H9 (cell line): ENCODE results near the gene HOXD4. TPM values are rescaled to one million over a fixed set of nuclear protein-coding genes. Genes with fewer than 3 reads are reported as not detected.

ENCODE experiments used
- DNase-seq: peaks from one replicate; pipeline ENCODE4 v3.0.0-alpha.2; 2017
- H2AFZ ChIP-seq: one replicate; pipeline ENCODE4 v1.6.1; 2013; ENCODE audit warnings: mild to moderate bottlenecking, low read length, control low read depth, moderate library complexity
- H2AK5ac ChIP-seq: 2 replicates; pipeline ENCODE4 v1.6.1; 2013; ENCODE audit warnings: low read length, control low read depth, mixed read lengths; ENCODE audit not compliant: insufficient read length
- H2BK120ac ChIP-seq: one replicate; pipeline ENCODE4 v1.6.1; 2013; ENCODE audit warnings: low read depth, mild to moderate bottlenecking, low read length, control low read depth, inconsistent platforms; ENCODE audit not compliant: poor library complexity, severe bottlenecking
- H2BK12ac ChIP-seq: 2 replicates; pipeline ENCODE4 v1.6.1; 2013; ENCODE audit warnings: low read length, control low read depth, mixed read lengths, low read depth; ENCODE audit not compliant: insufficient read length
- H2BK15ac ChIP-seq: 2 replicates; pipeline ENCODE4 v1.6.1; 2013; ENCODE audit warnings: low read depth, low read length, control low read depth
- H2BK20ac ChIP-seq: one replicate; pipeline ENCODE4 v1.6.1; 2013; ENCODE audit warnings: low read depth, mild to moderate bottlenecking, low read length, control low read depth, inconsistent platforms; ENCODE audit not compliant: poor library complexity, severe bottlenecking
- H2BK5ac ChIP-seq: 2 replicates; pipeline ENCODE4 v1.6.1; 2013; ENCODE audit warnings: low read length, control low read depth, mixed read lengths; ENCODE audit not compliant: insufficient read length
- H3K14ac ChIP-seq: 2 replicates; pipeline ENCODE4 v1.6.1; 2013; ENCODE audit warnings: low read length, control low read depth; ENCODE audit not compliant: insufficient read depth
- H3K18ac ChIP-seq: 2 replicates; pipeline ENCODE4 v1.6.1; 2013; ENCODE audit warnings: low read depth, mild to moderate bottlenecking, mixed read lengths, low read length, control low read depth; ENCODE audit not compliant: insufficient read length
- H3K23ac ChIP-seq: 2 replicates; pipeline ENCODE4 v1.6.1; 2013; ENCODE audit warnings: low read length, control low read depth, mixed read lengths, low read depth; ENCODE audit not compliant: insufficient read length
- H3K23me2 ChIP-seq: 2 replicates; pipeline ENCODE4 v1.6.1; 2013; ENCODE audit warnings: low read depth, mild to moderate bottlenecking, mixed read lengths, low read length, control low read depth; ENCODE audit not compliant: insufficient read length, poor library complexity, severe bottlenecking
- H3K27ac ChIP-seq: 2 replicates; pipeline ENCODE4 v1.5.1; 2013; ENCODE audit warnings: low read length, control low read depth, mixed read lengths, low read depth; ENCODE audit not compliant: insufficient read length
- H3K27me3 ChIP-seq: 2 replicates; pipeline ENCODE4 v1.6.1; 2013; ENCODE audit warnings: low read length, control low read depth, inconsistent platforms; ENCODE audit not compliant: insufficient read depth
- H3K4ac ChIP-seq: 2 replicates; pipeline ENCODE4 v1.6.1; 2013; ENCODE audit warnings: low read depth, mild to moderate bottlenecking, control low read depth, inconsistent platforms, low read length, moderate library complexity
- H3K4me1 ChIP-seq: 2 replicates; pipeline ENCODE4 v1.6.1; 2013; ENCODE audit warnings: low read length, control low read depth, inconsistent platforms; ENCODE audit not compliant: insufficient read depth
- H3K4me2 ChIP-seq: 2 replicates; pipeline ENCODE4 v1.6.1; 2013; ENCODE audit warnings: low read length, control low read depth, mixed read lengths; ENCODE audit not compliant: insufficient read length, insufficient read depth
- H3K56ac ChIP-seq: 2 replicates; pipeline ENCODE4 v1.6.1; 2013; ENCODE audit warnings: low read depth, mild to moderate bottlenecking, mixed read lengths, low read length, control low read depth; ENCODE audit not compliant: insufficient read length
- H3K79me1 ChIP-seq: 2 replicates; pipeline ENCODE4 v1.6.1; 2013; ENCODE audit warnings: low read depth, mild to moderate bottlenecking, moderate library complexity, low read length, control low read depth, inconsistent platforms; ENCODE audit not compliant: insufficient read depth, poor library complexity, severe bottlenecking
- H3K79me2 ChIP-seq: 2 replicates; pipeline ENCODE4 v1.6.1; 2013; ENCODE audit warnings: low read length, control low read depth, inconsistent platforms; ENCODE audit not compliant: insufficient read depth
- H3K9ac ChIP-seq: 2 replicates; pipeline ENCODE4 v1.6.1; 2013; ENCODE audit warnings: low read length, control low read depth, mixed read lengths; ENCODE audit not compliant: insufficient read length; ENCODE audit errors: extremely low read depth
- H3K9me3 ChIP-seq: one replicate; pipeline ENCODE4 v1.6.1; 2013; ENCODE audit warnings: low read depth, low read length, inconsistent platforms; ENCODE audit not compliant: control insufficient read depth
- H3T11ph ChIP-seq: one replicate; pipeline ENCODE4 v1.6.1; 2013; ENCODE audit warnings: mild to moderate bottlenecking, low read length, control low read depth, inconsistent platforms
- H4K20me1 ChIP-seq: one replicate; pipeline ENCODE4 v1.6.1; 2013; ENCODE audit not compliant: control insufficient read depth, insufficient read length, insufficient read depth
- H4K5ac ChIP-seq: 2 replicates; pipeline ENCODE4 v1.6.1; 2013; ENCODE audit warnings: low read depth, mild to moderate bottlenecking, mixed read lengths, low read length, control low read depth; ENCODE audit not compliant: insufficient read length
- H4K8ac ChIP-seq: replicated peaks from 2 replicates; pipeline ENCODE4 v1.6.1; 2013; ENCODE audit warnings: low read length, control low read depth, mixed read lengths, low read depth; ENCODE audit not compliant: insufficient read length
- H4K91ac ChIP-seq: 2 replicates; pipeline ENCODE4 v1.6.1; 2013; ENCODE audit warnings: low read depth, mild to moderate bottlenecking, moderate library complexity, mixed read lengths, low read length, control low read depth; ENCODE audit not compliant: insufficient read length
- H3K27ac Mint-ChIP-seq, 3 experiments: 2 replicates in 2 of 3; 3 replicates in 1 of 3; pipeline ENCODE4 v1.8.0; 2020 to 2021; ENCODE audit warnings: mixed read lengths in 3 of 3, mild to moderate bottlenecking in 1 of 3, moderate library complexity in 1 of 3
- H3K27me3 Mint-ChIP-seq: 2 replicates; pipeline ENCODE4 v1.8.0; 2021; ENCODE audit warnings: low read depth, mild to moderate bottlenecking, moderate library complexity, mixed read lengths
- H3K36me3 Mint-ChIP-seq, 3 experiments: 2 replicates in 2 of 3; 3 replicates in 1 of 3; pipeline ENCODE4 v1.8.0; 2020 to 2021; ENCODE audit warnings: low read depth in 3 of 3, mixed read lengths in 3 of 3; ENCODE audit not compliant: insufficient read depth in 1 of 3
- H3K4me1 Mint-ChIP-seq, 2 experiments: 2 replicates each; pipeline ENCODE4 v1.8.0; 2020; ENCODE audit warnings: mixed read lengths in 2 of 2
- H3K4me3 Mint-ChIP-seq, 2 experiments: 2 replicates in 1 of 2; 3 replicates in 1 of 2; pipeline ENCODE4 v1.8.0; 2020 to 2021; ENCODE audit warnings: mild to moderate bottlenecking in 2 of 2, mixed read lengths in 2 of 2, moderate library complexity in 1 of 2
- H3K9me3 Mint-ChIP-seq, 2 experiments: 2 replicates in 1 of 2; 3 replicates in 1 of 2; pipeline ENCODE4 v1.8.0; 2020; ENCODE audit warnings: mild to moderate bottlenecking in 2 of 2, mixed read lengths in 2 of 2, moderate library complexity in 1 of 2
- CTCF ChIP-seq: fragments of 200-600 bp; sonication (generic); conservative IDR thresholded peaks from 3 replicates; pipeline ENCODE4 v1.8.0; 2021; ENCODE audit warnings: antibody characterized with exemption, mild to moderate bottlenecking
- WGBS: extraction: QIAGEN DNeasy Blood & Tissue Kit; methylation state at CpG from one replicate; pipeline ENCODE4 v1.1.7; 2013; ENCODE audit warnings: missing lambda C conversion rate, low lambda C conversion rate, mixed read lengths; ENCODE audit not compliant: insufficient read length; ENCODE audit errors: extremely low coverage; 5-methylcytosine and 5-hydroxymethylcytosine counted together
- total RNA-seq: library from RNA; stranded (reverse); gene quantifications from 2 replicates; pipeline ENCODE4 v1.2.1, GENCODE V29; 2021

Gene HOXD4
- total RNA-seq, 1 experiment from 2014 or later = not detected

- Histone ChIP-seq H2BK12ac (no peak overlapping the region), H2BK120ac (no peak overlapping the region), H4K91ac (no peak overlapping the region), H3K18ac (no peak overlapping the region), H4K8ac (no peak overlapping the region), H2AFZ (no peak overlapping the region), H4K5ac (no peak overlapping the region), H2BK5ac (no peak overlapping the region), H3T11ph (no peak overlapping the region), H3K4me2 (no peak overlapping the region), H3K23ac (no peak overlapping the region), H3K79me1 (no peaks in the 10 kb centered on the region), H2AK5ac (no peak overlapping the region), H2BK15ac (no peak overlapping the region), H3K4ac (no peak overlapping the region), H3K27ac (no peak overlapping the region), H4K20me1 (no peaks in the 10 kb centered on the region), H2BK20ac (no peak overlapping the region), H3K23me2 (no peaks in the 10 kb centered on the region), H3K9ac (no peak overlapping the region), H3K27me3 (peaks cover 85% of the 10 kb centered on the region), H3K9me3 (no peaks in the 10 kb centered on the region), H3K14ac (no peak overlapping the region), H3K4me1 (no peaks in the 10 kb centered on the region), H3K79me2 (no peaks in the 10 kb centered on the region), H3K56ac (no peak overlapping the region)
- no CpG with 5 or more reads among the region's 3 CpGs for WGBS
- Mint-ChIP-seq H3K27me3 (peaks cover 100% of the 10 kb centered on the region), H3K4me3 (no peak overlapping the region), H3K36me3 (peaks cover 0 to 6% (median 0%) of the 10 kb centered on the region in 3 experiments; a peak in 2 of 7 replicates), H3K27ac (no peak overlapping the region), H3K9me3 (peaks cover 3 to 6% of the 10 kb centered on the region in 2 experiments; a peak in 3 of 5 replicates), H3K4me1 (peaks cover 13 to 14% of the 10 kb centered on the region in 2 experiments)
- TF ChIP-seq CTCF = no peak
- DNase-seq = no peak
Measured at GRCh38 chr2:176181551-176181950, 30.2 kb downstream of the HOXD4 start.
